ENCODE measurements around the gene ZDHHC9. TPM values are rescaled to one million over a fixed set of nuclear protein-coding genes. Genes with fewer than 3 reads are reported as not detected.

Gene ZDHHC9
- total RNA-seq, 1 experiment from 2014 or later: 41.0 TPM

- H3K9me3 Mint-ChIP-seq (ENCODE audit: unreplicated experiment): no peaks in the 10 kb centered on the region
- intact Hi-C loops (cut with micrococcal nuclease; ENCODE audit: unreplicated experiment): no loop called here
- Histone ChIP-seq H3K36me3 (ENCODE audit: control insufficient read depth, insufficient read depth, low read length) (no peaks in the 10 kb centered on the region), H3K4me3 (ENCODE audit: low read depth, low read length) (no peak overlapping the region), H3K9me3 (no peaks in the 10 kb centered on the region), H3K27me3 (replicated peaks; ENCODE audit: control insufficient read depth, insufficient read depth, low read length) (no peaks in the 10 kb centered on the region), H3K4me1 (no peaks in the 10 kb centered on the region)
- no peak for DNase-seq
- ChIA-PET POLR2A (no interaction called here), CTCF (no interaction called here)
- H3K27me3 Mint-ChIP-seq (ENCODE audit: insufficient read depth, unreplicated experiment): no peaks in the 10 kb centered on the region
- H3K4me1 Mint-ChIP-seq (ENCODE audit: low read depth, unreplicated experiment): no peaks in the 10 kb centered on the region
- TF ChIP-seq CTCF (IDR thresholded peaks at IDR 0.05; ENCODE audit: insufficient read depth in 1 of 2, low read depth in 1 of 2, low read length in 1 of 2, severe bottlenecking in 1 of 2, unreplicated experiment in 1 of 2): no peak
- no peak overlapping the region for H3K4me3 Mint-ChIP-seq (ENCODE audit: unreplicated experiment)
- H3K36me3 Mint-ChIP-seq (ENCODE audit: insufficient read depth, unreplicated experiment): no peaks in the 10 kb centered on the region
- no peak overlapping the region for H3K27ac Mint-ChIP-seq (ENCODE audit: unreplicated experiment)
- no TSS peak for BruUV-seq (replicated peaks)
These were observed 50.0 kb downstream of the ZDHHC9 start for GRCh38 chrX:129793604-129794191.

GRCh38 chrX:129792586-129793291 lies 50.9 kb downstream of the ZDHHC9 start:
- no TSS peak for BruUV-seq (replicated peaks)
- no peak for TF ChIP-seq CTCF (IDR thresholded peaks at IDR 0.05; ENCODE audit: insufficient read depth in 1 of 2, low read depth in 1 of 2, low read length in 1 of 2, severe bottlenecking in 1 of 2, unreplicated experiment in 1 of 2)
- ChIA-PET POLR2A (interaction anchor here (0.5 kb wide), 1 partner anchor 270 kb away, joined by 3 read pairs; no protein-coding TSS in a partner anchor), CTCF (no interaction called here)
- no peak for DNase-seq
- no peak overlapping the region for H3K27ac Mint-ChIP-seq (ENCODE audit: unreplicated experiment)
- intact Hi-C loops (cut with micrococcal nuclease; ENCODE audit: unreplicated experiment): no loop called here
- no peaks in the 10 kb centered on the region for H3K36me3 Mint-ChIP-seq (ENCODE audit: insufficient read depth, unreplicated experiment)
- Histone ChIP-seq H3K27me3 (replicated peaks; ENCODE audit: control insufficient read depth, insufficient read depth, low read length) (no peaks in the 10 kb centered on the region), H3K4me1 (no peaks in the 10 kb centered on the region), H3K4me3 (ENCODE audit: low read depth, low read length) (no peak overlapping the region), H3K36me3 (ENCODE audit: control insufficient read depth, insufficient read depth, low read length) (no peaks in the 10 kb centered on the region), H3K9me3 (no peaks in the 10 kb centered on the region)
- no peaks in the 10 kb centered on the region for H3K9me3 Mint-ChIP-seq (ENCODE audit: unreplicated experiment)
- H3K27me3 Mint-ChIP-seq (ENCODE audit: insufficient read depth, unreplicated experiment): no peaks in the 10 kb centered on the region
- H3K4me1 Mint-ChIP-seq (ENCODE audit: low read depth, unreplicated experiment): no peaks in the 10 kb centered on the region
- H3K4me3 Mint-ChIP-seq (ENCODE audit: unreplicated experiment): no peak overlapping the region

- no peaks in the 10 kb centered on the region for H3K9me3 Mint-ChIP-seq (ENCODE audit: unreplicated experiment)
- TF ChIP-seq CTCF (IDR thresholded peaks at IDR 0.05; ENCODE audit: insufficient read depth in 1 of 2, low read depth in 1 of 2, low read length in 1 of 2, severe bottlenecking in 1 of 2, unreplicated experiment in 1 of 2): no peak
- intact Hi-C loops (cut with micrococcal nuclease; ENCODE audit: unreplicated experiment): no loop called here
- H3K4me3 Mint-ChIP-seq (ENCODE audit: unreplicated experiment): no peak overlapping the region
- H3K4me1 Mint-ChIP-seq (ENCODE audit: low read depth, unreplicated experiment): no peaks in the 10 kb centered on the region
- ChIA-PET POLR2A (interaction anchor here (0.5 kb wide), 1 partner anchor 270 kb away, joined by 3 read pairs; no protein-coding TSS in a partner anchor), CTCF (no interaction called here)
- DNase-seq: no peak
- Histone ChIP-seq H3K4me1 (no peaks in the 10 kb centered on the region), H3K4me3 (ENCODE audit: low read depth, low read length) (no peak overlapping the region), H3K9me3 (no peaks in the 10 kb centered on the region), H3K27me3 (replicated peaks; ENCODE audit: control insufficient read depth, insufficient read depth, low read length) (no peaks in the 10 kb centered on the region), H3K36me3 (ENCODE audit: control insufficient read depth, insufficient read depth, low read length) (no peaks in the 10 kb centered on the region)
- no peaks in the 10 kb centered on the region for H3K27me3 Mint-ChIP-seq (ENCODE audit: insufficient read depth, unreplicated experiment)
- no peak overlapping the region for H3K27ac Mint-ChIP-seq (ENCODE audit: unreplicated experiment)
- H3K36me3 Mint-ChIP-seq (ENCODE audit: insufficient read depth, unreplicated experiment): no peaks in the 10 kb centered on the region
- BruUV-seq (replicated peaks): no TSS peak
These were observed 51.6 kb downstream of the ZDHHC9 start for GRCh38 chrX:129791961-129792570.
